Measurements from ENCODE around the gene TSTD1. TPM values are rescaled to one million over a fixed set of nuclear protein-coding genes. Genes with fewer than 3 reads are reported as not detected.

The TSTD1 gene
- total RNA-seq, 1 donor from 2014 or later: 55.5 TPM

DNA sequence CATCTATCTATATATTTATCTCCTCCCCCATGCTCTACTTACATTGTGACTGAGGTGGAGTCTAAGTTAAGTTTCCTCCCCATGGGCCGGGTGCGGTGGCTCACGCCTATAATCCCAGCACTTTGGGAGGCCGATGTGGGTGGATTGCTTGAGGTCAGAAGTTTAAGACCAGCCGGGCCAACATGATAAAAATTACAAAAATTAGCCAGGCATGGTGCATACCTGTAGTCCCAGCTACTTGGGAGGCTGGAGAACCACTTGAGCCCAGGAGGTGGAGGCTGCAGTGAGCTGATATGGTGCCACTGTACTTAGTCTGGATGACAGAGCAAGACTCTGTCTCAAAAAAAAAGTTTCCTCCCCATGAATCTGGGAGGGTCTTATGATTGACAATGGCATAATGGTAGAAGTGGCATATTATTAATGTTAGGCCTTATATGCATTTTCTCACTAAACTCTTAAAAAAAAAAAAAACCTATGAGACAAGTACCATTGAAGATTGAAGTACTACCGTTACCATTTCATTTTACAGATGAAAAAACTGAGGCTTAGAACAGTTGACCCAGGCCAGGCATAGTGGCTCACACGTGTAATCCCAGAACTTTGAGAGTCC, 29.1 kb downstream of the TSTD1 start:
- H3K36me3 ChIP-seq (ENCODE audit: control insufficient read depth, insufficient read depth, low read length): peaks cover 8% of the 10 kb centered on the region
- no peak for FAIRE-seq

DNA sequence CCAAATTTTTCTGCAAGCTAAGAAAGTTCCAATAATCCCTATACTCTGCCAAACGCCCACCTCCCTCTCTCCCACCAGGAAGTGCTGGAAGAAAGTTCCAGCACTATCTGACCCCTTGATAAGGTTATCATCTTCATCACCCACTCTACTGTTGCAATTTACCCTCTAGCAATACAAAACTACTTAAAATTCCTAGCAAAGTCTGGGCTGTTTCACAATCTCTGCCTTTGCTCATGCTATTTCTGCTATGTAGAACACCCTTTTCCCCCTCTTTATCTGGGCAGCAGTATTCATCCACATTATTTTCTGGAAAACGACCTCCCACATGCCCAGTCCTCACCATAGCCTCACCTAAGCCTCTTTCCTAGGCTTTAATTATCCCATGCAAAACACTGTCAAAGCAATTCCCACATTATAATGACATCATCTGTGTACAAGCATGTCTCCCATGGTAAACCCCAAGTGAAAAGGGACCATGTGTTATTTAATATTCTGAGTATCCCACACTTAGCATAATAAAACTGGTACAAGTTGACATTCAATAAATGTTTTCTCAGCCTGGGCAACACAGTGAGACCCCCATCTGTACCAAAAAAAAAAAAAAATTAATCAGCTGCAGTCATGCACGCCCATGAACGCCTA, 29.8 kb downstream of the TSTD1 start:
- no peak for FAIRE-seq
- peaks cover 8% of the 10 kb centered on the region for H3K36me3 ChIP-seq (ENCODE audit: control insufficient read depth, insufficient read depth, low read length)
- TF ChIP-seq, protein P1, sequence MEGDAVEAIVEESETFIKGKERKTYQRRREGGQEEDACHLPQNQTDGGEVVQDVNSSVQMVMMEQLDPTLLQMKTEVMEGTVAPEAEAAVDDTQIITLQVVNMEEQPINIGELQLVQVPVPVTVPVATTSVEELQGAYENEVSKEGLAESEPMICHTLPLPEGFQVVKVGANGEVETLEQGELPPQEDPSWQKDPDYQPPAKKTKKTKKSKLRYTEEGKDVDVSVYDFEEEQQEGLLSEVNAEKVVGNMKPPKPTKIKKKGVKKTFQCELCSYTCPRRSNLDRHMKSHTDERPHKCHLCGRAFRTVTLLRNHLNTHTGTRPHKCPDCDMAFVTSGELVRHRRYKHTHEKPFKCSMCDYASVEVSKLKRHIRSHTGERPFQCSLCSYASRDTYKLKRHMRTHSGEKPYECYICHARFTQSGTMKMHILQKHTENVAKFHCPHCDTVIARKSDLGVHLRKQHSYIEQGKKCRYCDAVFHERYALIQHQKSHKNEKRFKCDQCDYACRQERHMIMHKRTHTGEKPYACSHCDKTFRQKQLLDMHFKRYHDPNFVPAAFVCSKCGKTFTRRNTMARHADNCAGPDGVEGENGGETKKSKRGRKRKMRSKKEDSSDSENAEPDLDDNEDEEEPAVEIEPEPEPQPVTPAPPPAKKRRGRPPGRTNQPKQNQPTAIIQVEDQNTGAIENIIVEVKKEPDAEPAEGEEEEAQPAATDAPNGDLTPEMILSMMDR (IDR thresholded peaks at IDR 0.05; ENCODE audit: insufficient read depth, low read length, severe bottlenecking): no peak
- H3K4me3 ChIP-seq (ENCODE audit: low read depth, low read length): no peak overlapping the region
- no peak for DNase-seq (ENCODE audit: low read depth)
- no peaks in the 10 kb centered on the region for H3K27me3 ChIP-seq (ENCODE audit: control insufficient read depth, insufficient read depth, low read length)

More for the DNA sequence above, 29.1 kb downstream of the TSTD1 start:
- DNase-seq (ENCODE audit: low read depth): no peak
- no peak overlapping the region for H3K4me3 ChIP-seq (ENCODE audit: low read depth, low read length)
- TF ChIP-seq, protein P1 (IDR thresholded peaks at IDR 0.05; ENCODE audit: insufficient read depth, low read length, severe bottlenecking): no peak
- H3K27me3 ChIP-seq (ENCODE audit: control insufficient read depth, insufficient read depth, low read length): no peaks in the 10 kb centered on the region

DNA sequence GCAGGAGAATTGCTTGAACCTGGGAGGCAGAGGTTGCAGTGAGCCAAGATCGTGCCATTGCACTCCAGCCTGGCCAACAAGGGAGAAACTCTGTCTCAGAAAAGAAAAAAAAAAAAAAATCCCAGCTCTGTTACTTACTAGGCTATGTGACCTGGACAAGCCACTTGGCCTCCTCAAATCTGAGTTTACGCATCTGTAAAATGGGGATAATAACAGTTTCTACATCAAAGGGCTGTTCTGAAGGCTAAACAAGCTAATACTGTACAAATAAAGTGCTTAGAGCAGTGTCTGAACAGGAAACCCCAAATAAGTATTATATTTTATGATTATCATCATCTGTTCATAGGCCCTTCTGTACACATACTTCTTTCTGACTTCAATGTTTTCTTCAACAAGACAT, 31.4 kb downstream of the TSTD1 start:
- peaks cover 8% of the 10 kb centered on the region for H3K36me3 ChIP-seq (ENCODE audit: control insufficient read depth, insufficient read depth, low read length)
- H3K27me3 ChIP-seq (ENCODE audit: control insufficient read depth, insufficient read depth, low read length): no peaks in the 10 kb centered on the region
- H3K4me3 ChIP-seq (ENCODE audit: low read depth, low read length): no peak overlapping the region
- FAIRE-seq (no peak), DNase-seq (ENCODE audit: low read depth) (no peak)
- TF ChIP-seq, protein P1 (IDR thresholded peaks at IDR 0.05; ENCODE audit: insufficient read depth, low read length, severe bottlenecking): no peak

DNA sequence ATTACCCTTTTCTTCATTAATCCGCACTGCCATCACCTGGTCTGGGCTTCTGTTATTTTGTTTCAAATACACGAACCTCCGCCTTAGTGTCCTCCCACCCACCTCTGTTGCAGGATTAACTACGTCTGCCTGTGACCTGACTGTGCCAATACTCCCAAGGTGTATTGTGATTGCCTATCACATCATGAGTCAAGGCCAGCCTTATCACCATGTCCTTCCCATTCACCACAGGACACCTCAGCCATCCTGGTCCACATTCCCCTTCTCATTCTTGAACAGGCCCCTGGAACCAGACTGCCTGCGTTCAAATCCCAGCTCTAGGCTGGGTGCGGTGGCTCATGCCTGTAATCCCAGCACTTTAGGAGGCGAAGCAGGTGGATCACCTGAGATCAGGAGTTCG, 32.2 kb downstream of the TSTD1 start:
- Histone ChIP-seq H3K4me3 (ENCODE audit: low read depth, low read length) (no peak overlapping the region), H3K27me3 (ENCODE audit: control insufficient read depth, insufficient read depth, low read length) (no peaks in the 10 kb centered on the region), H3K36me3 (ENCODE audit: control insufficient read depth, insufficient read depth, low read length) (peaks cover 7% of the 10 kb centered on the region)
- TF ChIP-seq, protein P1 (IDR thresholded peaks at IDR 0.05; ENCODE audit: insufficient read depth, low read length, severe bottlenecking): no peak
- FAIRE-seq: no peak
- no peak for DNase-seq (ENCODE audit: low read depth)

DNA sequence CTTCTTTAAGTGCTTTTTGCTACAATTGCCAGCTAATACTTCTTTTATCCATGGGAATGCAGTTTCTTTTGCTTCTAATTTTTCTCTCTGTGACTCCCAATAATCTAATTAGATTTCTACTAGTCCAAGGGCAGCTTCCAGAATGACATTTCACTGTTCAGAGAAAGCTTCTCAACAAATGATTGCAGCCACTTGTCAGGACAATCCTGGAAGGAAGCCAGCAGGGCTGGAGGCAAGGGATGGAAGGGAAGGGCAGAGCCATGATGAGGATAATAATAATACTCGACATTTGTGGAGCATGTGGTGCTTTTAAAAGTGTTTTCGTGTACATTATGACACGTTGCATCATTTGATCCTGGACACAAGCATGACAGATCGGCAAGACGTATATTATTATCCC, 37.2 kb downstream of the TSTD1 start:
- Histone ChIP-seq H3K27me3 (ENCODE audit: control insufficient read depth, insufficient read depth, low read length) (no peaks in the 10 kb centered on the region), H3K36me3 (ENCODE audit: control insufficient read depth, insufficient read depth, low read length) (peaks cover 33% of the 10 kb centered on the region), H3K4me3 (ENCODE audit: low read depth, low read length) (no peak overlapping the region)
- FAIRE-seq: no peak
- DNase-seq (ENCODE audit: low read depth): no peak
- TF ChIP-seq, protein P1 (IDR thresholded peaks at IDR 0.05; ENCODE audit: insufficient read depth, low read length, severe bottlenecking): no peak

Data from bronchial epithelial cell (primary cell).